ENCODE results near the gene RGL2. TPM values are rescaled to one million over a fixed set of nuclear protein-coding genes. Genes with fewer than 3 reads are reported as not detected.
"Not testable (repeated sequence)": the region's sequence is repeated elsewhere in the genome, so short reads cannot be mapped to it uniquely, and the experiment has no call there.

The RGL2 gene
- total RNA-seq, 2 experiments from 2014 or later = 52.6 to 52.8 TPM

DNA sequence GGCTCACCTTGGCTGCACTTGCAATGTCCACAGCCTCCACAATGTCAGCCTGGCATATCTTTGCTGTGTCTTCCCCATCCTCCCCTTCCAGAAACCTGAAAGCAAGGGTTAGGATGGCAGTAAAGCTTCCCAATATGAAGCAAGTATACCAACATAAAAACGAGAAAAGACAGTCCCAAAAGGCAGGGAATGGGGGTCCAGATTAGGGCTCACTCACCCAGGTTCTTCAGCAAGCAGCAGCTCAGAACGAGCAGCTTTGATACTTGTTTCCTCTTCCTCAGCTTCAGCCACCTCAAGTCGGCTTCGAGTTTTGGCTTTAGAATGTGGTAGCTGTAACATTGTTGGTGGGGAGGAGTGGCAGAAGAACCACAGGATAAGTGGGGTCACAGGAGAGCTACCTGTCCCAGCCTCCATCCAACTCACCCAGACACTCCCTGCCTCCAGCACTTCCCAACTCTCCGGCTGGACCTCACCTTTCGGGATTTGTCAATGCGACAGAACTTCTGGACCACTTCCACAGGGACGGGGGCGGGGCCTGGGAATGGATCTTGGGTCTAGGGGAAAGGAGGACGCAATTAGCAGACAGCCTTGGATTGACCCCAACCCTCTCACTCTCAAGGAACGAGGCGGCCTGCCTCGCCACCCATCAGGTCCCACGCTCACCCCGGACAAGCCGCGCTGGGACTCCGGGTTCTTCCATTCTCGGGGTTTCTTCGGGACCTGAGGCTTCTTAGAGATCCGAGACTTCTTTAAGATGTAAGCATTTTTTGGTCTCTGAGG lies 10.4 kb downstream of the RGL2 start:
- no peak for DNase-seq
- ChIA-PET POLR2A (interaction anchor here (0.7 to 2.3 kb wide), 3 partner anchors 11 to 408 kb away, joined by 3 to 11 read pairs (median 3); partner anchors contain the start of gene B3GALT4), CTCF (interaction anchor here (0.7 to 2.7 kb wide), 9 partner anchors 7 to 450 kb away, joined by 3 to 19 read pairs (median 5); partner anchors contain the start of genes B3GALT4, RGL2, RING1 and RPS18)
- H3K36me3 Mint-ChIP-seq (ENCODE audit: low read depth) = peaks cover 37% of the 10 kb centered on the region
- H3K27me3 Mint-ChIP-seq = no peaks in the 10 kb centered on the region
- H3K4me3 Mint-ChIP-seq = peak overlapping the region; percentile 96
- peak overlapping the region; percentile 82 for H3K27ac Mint-ChIP-seq
- peaks cover 44% of the 10 kb centered on the region for H3K4me1 Mint-ChIP-seq
- no peaks in the 10 kb centered on the region for H3K9me3 Mint-ChIP-seq

DNA sequence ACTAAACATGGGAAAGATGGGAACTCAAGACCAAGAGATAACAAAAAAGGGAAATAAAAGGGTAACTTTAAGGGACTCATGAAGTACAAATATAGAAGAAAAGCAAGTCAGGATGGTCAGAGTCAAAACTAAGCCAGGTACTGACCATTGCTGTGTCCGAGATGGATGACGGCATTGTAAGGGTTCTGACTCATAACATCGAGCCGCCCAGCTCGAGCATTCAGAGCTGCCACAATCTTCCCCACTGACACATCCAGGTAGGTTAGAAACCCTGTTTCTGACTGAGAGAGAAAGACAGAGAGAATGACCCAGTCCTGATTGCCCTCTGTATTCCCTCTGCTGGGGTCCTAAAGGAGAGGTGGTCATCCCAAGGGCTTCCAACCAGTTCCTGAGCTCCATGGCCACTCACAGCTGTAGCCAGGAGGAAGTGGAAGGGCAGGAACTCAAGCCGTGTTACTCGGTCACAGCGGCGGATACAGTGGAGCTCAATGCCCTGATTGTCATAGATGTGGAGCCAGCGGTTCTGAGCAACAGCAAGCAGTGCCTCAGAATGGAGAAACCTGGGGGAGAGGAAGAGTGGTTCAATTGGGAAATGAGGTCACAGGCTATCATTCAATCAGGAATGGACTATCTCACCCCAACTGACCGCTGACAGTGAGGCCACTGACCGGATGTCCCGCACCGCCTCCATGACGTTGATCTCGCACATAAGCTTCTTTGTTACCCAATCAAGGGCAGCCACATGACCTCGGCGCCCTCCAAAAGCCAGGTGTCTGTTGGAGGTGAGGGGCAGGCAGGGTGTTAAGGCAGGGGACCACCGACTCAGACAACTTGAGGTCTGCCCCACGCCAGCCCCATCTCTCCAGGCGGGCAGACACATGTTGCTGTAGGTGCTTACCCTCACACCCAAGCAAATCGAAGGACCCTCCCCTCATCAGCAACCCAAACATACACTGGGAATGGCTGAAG lies 11.5 kb downstream of the RGL2 start:
- peak overlapping the region; percentile 96 for H3K4me3 Mint-ChIP-seq
- H3K27me3 Mint-ChIP-seq = no peaks in the 10 kb centered on the region
- peaks cover 36% of the 10 kb centered on the region for H3K36me3 Mint-ChIP-seq (ENCODE audit: low read depth)
- H3K9me3 Mint-ChIP-seq = no peaks in the 10 kb centered on the region
- H3K4me1 Mint-ChIP-seq = peaks cover 44% of the 10 kb centered on the region
- ChIA-PET POLR2A (interaction anchor here (0.7 kb wide), 1 partner anchor 195 kb away, joined by 3 read pairs; no protein-coding TSS in a partner anchor), CTCF (interaction anchor here (0.6 to 2.7 kb wide), 4 partner anchors 9 to 134 kb away, joined by 3 to 19 read pairs (median 9); partner anchors contain the start of genes B3GALT4, RPS18 and VPS52)
- H3K27ac Mint-ChIP-seq = no peak overlapping the region
- no peak for DNase-seq

DNA sequence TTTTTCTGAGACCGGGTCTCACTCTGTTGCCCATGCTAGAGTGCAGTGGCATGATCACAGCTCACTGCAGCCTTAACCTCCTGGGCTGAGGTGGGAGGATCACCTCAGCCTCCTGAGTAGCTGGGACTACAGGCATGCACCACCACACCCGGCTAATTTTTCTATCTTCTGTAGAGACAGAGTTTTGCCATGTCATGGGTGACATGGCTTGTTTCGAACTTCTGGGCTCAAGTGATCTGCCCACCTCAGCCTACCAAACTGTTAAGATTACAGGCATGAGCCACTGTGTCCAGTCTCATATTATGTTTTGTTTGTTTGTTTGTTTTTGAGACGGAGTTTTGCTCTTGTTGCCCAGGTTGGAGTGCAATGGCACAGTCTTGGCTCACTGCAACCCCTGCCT lies 13.5 kb downstream of the RGL2 start:
- H3K9me3 Mint-ChIP-seq, CTCF ChIA-PET, POLR2A ChIA-PET, H3K27me3 Mint-ChIP-seq, H3K27ac Mint-ChIP-seq, H3K4me3 Mint-ChIP-seq, DNase-seq: not testable (repeated sequence)
- H3K36me3 Mint-ChIP-seq (ENCODE audit: low read depth) = peaks cover 36% of the 10 kb centered on the region
- peaks cover 38% of the 10 kb centered on the region for H3K4me1 Mint-ChIP-seq

DNA sequence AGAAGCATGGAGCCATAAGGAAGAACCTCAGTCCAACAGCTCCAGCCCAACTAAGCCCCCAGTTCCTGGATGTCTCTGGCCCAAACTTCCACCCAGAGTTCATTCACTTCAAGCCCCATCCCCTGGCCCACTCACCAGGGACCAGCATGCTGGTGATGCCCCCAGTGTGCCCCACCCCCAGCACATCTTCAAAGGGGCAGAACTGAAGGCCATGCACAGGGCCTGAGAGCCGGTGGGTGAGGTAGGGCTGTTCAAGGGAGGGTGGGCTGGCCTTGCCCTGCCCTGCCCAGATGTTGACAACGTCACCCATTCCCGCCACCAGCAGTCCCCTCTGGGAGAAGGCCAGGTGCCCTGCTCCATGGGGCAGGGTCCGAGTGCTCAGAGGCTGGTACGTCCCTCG lies 18.2 kb downstream of the RGL2 start:
- peaks cover 40% of the 10 kb centered on the region for H3K4me1 Mint-ChIP-seq
- POLR2A ChIA-PET = no interaction called here
- no peak overlapping the region for H3K4me3 Mint-ChIP-seq
- H3K9me3 Mint-ChIP-seq = no peaks in the 10 kb centered on the region
- H3K27ac Mint-ChIP-seq = peak overlapping the region; percentile 46
- CTCF ChIA-PET = interaction anchor here (1.1 kb wide), 1 partner anchor 9 kb away, joined by 5 read pairs; the partner anchor contains the start of genes PFDN6 and WDR46
- H3K36me3 Mint-ChIP-seq (ENCODE audit: low read depth) = peaks cover 41% of the 10 kb centered on the region
- no peaks in the 10 kb centered on the region for H3K27me3 Mint-ChIP-seq
- DNase-seq = no peak

DNA sequence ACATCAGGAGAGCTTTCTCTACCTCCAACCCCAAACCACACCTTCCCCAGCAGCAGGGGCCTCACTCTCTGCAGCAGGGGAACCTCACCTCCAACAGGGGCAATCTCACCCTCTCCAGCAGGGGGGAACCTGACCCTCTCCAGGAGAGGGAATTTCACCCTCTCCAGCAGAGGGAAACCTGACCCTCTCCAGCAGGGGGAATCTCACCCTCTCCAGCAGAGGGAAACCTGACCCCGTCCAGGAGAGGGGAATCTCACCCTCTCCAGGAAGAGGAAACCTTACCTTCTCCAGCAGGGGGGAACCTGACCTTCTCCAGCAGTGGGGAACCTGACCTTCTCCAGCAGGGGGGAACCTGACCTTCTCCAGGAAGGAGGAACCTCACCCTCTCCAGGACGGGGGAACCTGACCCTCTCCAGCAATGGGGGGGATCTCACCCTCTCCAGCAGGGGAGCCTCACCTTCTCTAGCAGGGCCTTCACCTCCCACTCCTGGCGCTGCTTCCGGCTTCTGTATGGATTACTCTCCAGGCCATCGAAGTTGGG lies 18.7 kb downstream of the RGL2 start:
- H3K27ac Mint-ChIP-seq = peak overlapping the region; percentile 46
- no peaks in the 10 kb centered on the region for H3K9me3 Mint-ChIP-seq
- POLR2A ChIA-PET = no interaction called here
- no peak for DNase-seq
- H3K4me1 Mint-ChIP-seq = peaks cover 45% of the 10 kb centered on the region
- H3K4me3 Mint-ChIP-seq = no peak overlapping the region
- no peaks in the 10 kb centered on the region for H3K27me3 Mint-ChIP-seq
- H3K36me3 Mint-ChIP-seq (ENCODE audit: low read depth) = peaks cover 46% of the 10 kb centered on the region
- CTCF ChIA-PET = interaction anchor here (0.6 kb wide), 1 partner anchor 78 kb away, joined by 3 read pairs; no protein-coding TSS in a partner anchor

DNA sequence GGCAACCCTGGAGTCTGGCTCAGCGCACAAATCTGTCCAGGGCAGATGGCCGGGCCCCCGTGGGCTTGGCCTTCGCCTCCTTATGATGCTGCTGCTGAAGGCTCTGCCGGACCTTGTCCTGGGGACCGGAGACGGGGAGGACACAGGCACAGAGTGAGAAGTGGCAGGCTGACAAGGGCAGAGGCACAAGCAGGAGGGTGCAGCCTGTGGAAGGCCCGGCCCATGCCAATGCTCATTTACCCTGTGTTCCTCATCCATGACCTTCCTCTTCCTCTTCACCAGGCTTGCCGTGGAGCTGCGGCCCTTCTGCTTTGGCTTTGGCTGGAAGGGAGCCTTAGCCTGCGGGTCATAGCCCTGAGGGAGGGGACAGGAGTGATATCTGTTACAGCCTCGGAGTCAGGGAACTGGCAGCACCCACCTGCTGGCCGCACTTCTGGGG lies 19.5 kb downstream of the RGL2 start:
- POLR2A ChIA-PET = no interaction called here
- DNase-seq = no peak
- CTCF ChIA-PET = interaction anchor here (0.6 to 2.6 kb wide), 3 partner anchors 9 to 79 kb away, joined by 3 to 19 read pairs (median 3); partner anchors contain the start of genes PFDN6 and WDR46
- no peak overlapping the region for H3K4me3 Mint-ChIP-seq
- H3K4me1 Mint-ChIP-seq = peaks cover 52% of the 10 kb centered on the region
- peaks cover 51% of the 10 kb centered on the region for H3K36me3 Mint-ChIP-seq (ENCODE audit: low read depth)
- H3K9me3 Mint-ChIP-seq = no peaks in the 10 kb centered on the region
- H3K27me3 Mint-ChIP-seq = no peaks in the 10 kb centered on the region
- H3K27ac Mint-ChIP-seq = no peak overlapping the region

DNA sequence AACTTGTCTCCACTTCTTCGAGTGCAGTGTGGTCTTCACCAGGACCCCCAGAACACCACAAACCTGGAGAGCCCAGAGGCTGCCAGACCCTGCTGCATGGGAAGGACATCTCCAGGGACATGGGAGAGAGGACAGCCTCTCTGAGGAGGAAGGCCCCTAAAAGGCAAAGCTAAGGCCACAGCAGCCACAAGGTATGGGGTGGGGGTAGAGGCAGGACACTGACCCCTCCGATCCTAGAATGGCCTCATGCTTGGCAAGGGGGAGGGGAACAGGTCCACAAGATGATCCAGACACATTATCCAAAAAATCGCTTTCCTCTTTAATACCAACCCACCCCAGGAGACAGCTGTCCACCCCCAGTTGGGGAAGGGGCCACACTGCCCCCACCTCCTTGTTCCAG lies 19.9 kb downstream of the RGL2 start:
- Mint-ChIP-seq H3K27ac (peak overlapping the region; percentile 97), H3K4me3 (peak overlapping the region; percentile 95), H3K4me1 (peaks cover 54% of the 10 kb centered on the region), H3K36me3 (ENCODE audit: low read depth) (peaks cover 53% of the 10 kb centered on the region), H3K9me3 (no peaks in the 10 kb centered on the region), H3K27me3 (no peaks in the 10 kb centered on the region)
- no peak for DNase-seq
- POLR2A ChIA-PET = no interaction called here
- CTCF ChIA-PET = interaction anchor here (0.6 to 2.6 kb wide), 4 partner anchors 9 to 112 kb away, joined by 3 to 19 read pairs (median 6); partner anchors contain the start of genes PFDN6, RGL2 and WDR46

DNA sequence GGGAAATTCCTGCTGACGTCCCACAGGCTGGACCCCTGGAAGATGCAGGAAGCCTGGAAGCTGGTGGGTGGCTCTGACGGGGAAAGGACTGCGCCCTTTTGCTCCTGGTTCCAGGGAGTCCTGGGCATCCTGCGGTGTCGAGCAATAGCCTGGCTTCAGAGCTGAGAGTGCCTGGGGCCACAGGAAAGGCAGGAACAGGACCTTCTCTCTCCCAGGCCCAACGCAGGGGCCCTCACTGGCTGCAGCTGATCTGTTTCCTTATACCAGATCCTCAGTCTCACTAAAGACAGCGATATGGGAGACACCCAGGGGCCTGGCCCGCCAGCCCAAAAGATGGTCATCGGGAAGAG lies 20.4 kb downstream of the RGL2 start:
- peak overlapping the region; percentile 95 for H3K4me3 Mint-ChIP-seq
- H3K27me3 Mint-ChIP-seq = no peaks in the 10 kb centered on the region
- ChIA-PET CTCF (interaction anchor here (0.7 to 2.6 kb wide), 7 partner anchors 10 to 113 kb away, joined by 3 to 19 read pairs (median 11); partner anchors contain the start of genes PFDN6, RGL2 and WDR46), POLR2A (no interaction called here)
- H3K36me3 Mint-ChIP-seq (ENCODE audit: low read depth) = peaks cover 57% of the 10 kb centered on the region
- peaks cover 58% of the 10 kb centered on the region for H3K4me1 Mint-ChIP-seq
- no peaks in the 10 kb centered on the region for H3K9me3 Mint-ChIP-seq
- peak overlapping the region; percentile 97 for H3K27ac Mint-ChIP-seq
- DNase-seq = no peak

DNA sequence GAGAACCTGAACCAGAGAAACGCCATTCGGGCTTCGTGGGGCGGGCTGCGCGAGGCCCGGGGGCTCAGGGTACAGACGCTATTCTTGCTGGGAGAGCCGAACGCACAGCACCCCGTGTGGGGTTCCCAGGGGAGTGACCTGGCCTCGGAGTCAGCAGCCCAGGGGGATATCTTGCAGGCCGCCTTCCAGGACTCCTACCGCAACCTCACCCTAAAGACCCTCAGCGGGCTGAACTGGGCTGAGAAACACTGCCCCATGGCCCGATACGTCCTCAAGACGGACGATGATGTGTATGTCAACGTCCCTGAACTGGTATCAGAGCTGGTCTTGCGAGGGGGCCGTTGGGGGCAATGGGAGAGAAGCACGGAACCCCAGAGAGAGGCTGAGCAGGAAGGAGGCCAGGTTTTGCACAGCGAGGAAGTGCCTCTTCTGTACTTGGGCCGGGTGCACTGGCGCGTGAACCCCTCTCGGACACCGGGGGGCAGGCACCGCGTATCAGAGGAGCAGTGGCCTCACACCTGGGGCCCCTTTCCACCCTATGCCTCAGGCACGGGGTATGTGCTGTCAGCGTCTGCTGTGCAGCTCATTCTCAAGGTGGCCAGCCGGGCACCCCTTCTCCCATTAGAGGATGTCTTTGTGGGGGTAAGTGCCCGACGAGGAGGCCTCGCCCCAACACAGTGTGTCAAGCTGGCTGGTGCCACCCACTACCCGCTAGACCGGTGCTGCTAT lies 20.9 kb downstream of the RGL2 start:
- peaks cover 61% of the 10 kb centered on the region for H3K36me3 Mint-ChIP-seq (ENCODE audit: low read depth)
- H3K27ac Mint-ChIP-seq = peak overlapping the region; percentile 97
- H3K4me3 Mint-ChIP-seq = peak overlapping the region; percentile 95
- H3K4me1 Mint-ChIP-seq = peaks cover 64% of the 10 kb centered on the region
- peak; percentile 46 for DNase-seq
- ChIA-PET POLR2A (interaction anchor here (1.0 to 1.5 kb wide), 4 partner anchors 11 to 29 kb away, joined by 3 to 11 read pairs (median 6); partner anchors contain the start of genes PFDN6, RGL2 and WDR46), CTCF (interaction anchor here (0.6 to 2.6 kb wide), 16 partner anchors 10 to 439 kb away, joined by 3 to 19 read pairs (median 5); partner anchors contain the start of genes PFDN6, RGL2, TAP2 and WDR46)
- no peaks in the 10 kb centered on the region for H3K9me3 Mint-ChIP-seq
- H3K27me3 Mint-ChIP-seq = no peaks in the 10 kb centered on the region

DNA sequence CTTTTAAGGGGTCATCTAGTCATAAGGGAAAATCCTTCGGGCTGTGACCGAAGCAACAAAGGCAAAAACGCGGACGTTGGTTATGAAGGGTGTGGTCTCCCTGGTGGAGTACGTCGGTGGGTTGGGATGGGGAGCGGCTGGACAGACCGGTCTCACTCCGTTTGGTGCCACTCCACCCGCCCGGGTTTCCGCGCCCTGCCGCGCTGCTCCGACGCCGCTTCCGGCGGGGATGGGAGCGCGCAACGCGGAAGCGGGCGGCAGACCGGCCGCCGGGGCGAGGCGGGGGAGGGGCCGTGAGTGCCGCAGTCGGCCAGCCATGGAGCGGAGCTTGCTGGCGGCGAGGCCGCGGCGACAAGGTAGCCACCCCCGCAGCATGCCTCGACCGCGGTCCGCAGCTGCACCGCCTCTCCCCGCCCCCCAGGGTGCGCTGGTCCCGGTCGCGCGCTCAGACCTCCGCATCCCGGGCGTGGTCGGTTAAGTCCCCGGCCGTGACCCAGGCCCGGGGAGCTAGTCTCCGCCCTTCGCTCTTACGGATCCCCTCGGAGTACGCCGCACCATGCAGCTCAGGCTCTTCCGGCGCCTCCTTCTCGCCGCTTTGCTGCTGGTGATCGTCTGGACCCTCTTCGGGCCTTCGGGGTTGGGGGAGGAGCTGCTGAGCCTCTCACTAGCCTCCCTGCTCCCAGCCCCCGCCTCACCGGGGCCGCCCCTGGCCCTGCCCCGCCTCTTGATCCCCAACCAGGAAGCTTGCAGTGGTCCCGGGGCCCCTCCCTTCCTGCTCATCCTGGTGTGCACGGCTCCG lies 21.7 kb downstream of the RGL2 start, which contains the start of gene B3GALT4:
Gene B3GALT4 (plus strand): TSS at position 260 of the 799 bp plus-strand sequence. CDS start 297 bp downstream, at position 557.
- Mint-ChIP-seq H3K27me3 (no peaks in the 10 kb centered on the region), H3K4me1 (peaks cover 69% of the 10 kb centered on the region), H3K9me3 (no peaks in the 10 kb centered on the region), H3K27ac (peak within 1 kb of the TSS; percentile 97), H3K4me3 (peak within 1 kb of the TSS; percentile 95), H3K36me3 (ENCODE audit: low read depth) (peaks cover 61% of the 10 kb centered on the region)
- ChIA-PET POLR2A (interaction anchor here (0.6 to 1.5 kb wide), 5 partner anchors 12 to 68 kb away, joined by 3 to 11 read pairs (median 4); partner anchors contain the start of genes PFDN6, RGL2 and WDR46), CTCF (interaction anchor here (0.6 to 2.6 kb wide), 18 partner anchors 11 to 438 kb away, joined by 3 to 19 read pairs (median 5); partner anchors contain the start of genes PFDN6, RGL2, TAP2 and WDR46)
- DNase-seq = peak; percentile 79

DNA sequence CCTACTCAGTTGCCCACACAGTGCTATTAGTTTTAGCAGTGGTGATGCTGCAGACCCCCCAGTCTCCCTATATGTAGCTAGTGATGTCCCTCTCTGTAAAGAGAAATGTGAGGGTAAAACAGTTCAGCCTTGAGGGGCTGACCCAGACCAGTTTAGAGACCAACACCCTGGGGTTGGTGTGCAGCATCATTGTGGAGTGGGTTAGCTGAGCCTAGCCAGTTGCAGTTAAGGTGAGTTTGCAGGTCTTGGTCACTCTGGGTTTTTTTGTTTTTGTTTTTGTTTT lies 22.2 kb downstream of the RGL2 start:
- CTCF ChIA-PET = interaction anchor here (0.8 to 2.6 kb wide), 13 partner anchors 12 to 438 kb away, joined by 3 to 19 read pairs (median 5); partner anchors contain the start of genes PFDN6, RGL2, TAP2 and WDR46
- peaks cover 69% of the 10 kb centered on the region for H3K4me1 Mint-ChIP-seq

More for the DNA sequence above, 22.2 kb downstream of the RGL2 start:
- H3K36me3 Mint-ChIP-seq (ENCODE audit: low read depth) = peaks cover 61% of the 10 kb centered on the region
- DNase-seq = no peak
- POLR2A ChIA-PET = interaction anchor here (1.3 to 1.5 kb wide), 2 partner anchors 12 to 23 kb away, joined by 8 to 11 read pairs; partner anchors contain the start of genes PFDN6, RGL2 and WDR46
- no peaks in the 10 kb centered on the region for H3K27me3 Mint-ChIP-seq
- peak overlapping the region; percentile 91 for H3K27ac Mint-ChIP-seq
- H3K9me3 Mint-ChIP-seq = no peaks in the 10 kb centered on the region
- H3K4me3 Mint-ChIP-seq = peak overlapping the region; percentile 95
